ENCODE measurements around the gene HMGCS1. TPM values are rescaled to one million over a fixed set of nuclear protein-coding genes. Genes with fewer than 3 reads are reported as not detected.

HMGCS1 gene
- total and polyA plus RNA-seq, 2 of the 8 experiments (the other 6 are each of a cell fraction or from before 2014, with no cell fraction given), result 63.6 to 236 TPM

DNA sequence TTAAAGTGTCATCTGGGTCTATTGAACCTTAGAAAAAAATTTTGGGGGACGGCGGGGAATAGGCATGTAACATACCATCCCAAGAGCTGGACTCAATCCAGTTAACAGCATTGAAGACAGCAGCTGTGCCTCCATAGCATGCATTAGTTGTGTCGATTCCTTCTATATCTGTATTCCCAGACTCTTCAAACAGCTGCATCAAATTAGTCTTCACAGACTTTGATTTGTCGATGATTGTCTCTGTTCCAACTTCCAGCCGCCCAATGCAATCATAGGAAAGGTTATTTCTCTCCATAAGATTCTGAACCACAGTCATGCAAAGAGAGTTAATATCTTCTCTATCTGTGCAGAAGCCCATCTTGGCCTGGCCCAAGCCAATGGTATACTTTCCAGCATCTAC is 14.8 kb downstream of the HMGCS1 start (continued):
- TF ChIP-seq SRF (IDR thresholded peaks at IDR 0.05; ENCODE audit: low read depth, low read length) (no peak), EP300 (IDR thresholded peaks at IDR 0.05; ENCODE audit: borderline replicate concordance in 1 of 2, low read depth in 2 of 2, low read length in 2 of 2) (no peak)

Data from H1 (cell line).